Epidermal melanocyte (primary cell): Measurements from ENCODE around the gene ZFAND3.
"Not testable (repeated sequence)": the region's sequence is repeated elsewhere in the genome, so short reads cannot be mapped to it uniquely, and the experiment has no call there.

ENCODE experiments used
- DNase-seq: peaks from one replicate; pipeline ENCODE4 v3.0.0; 2011; ENCODE audit warnings: low spot score; ENCODE audit not compliant: insufficient read length

The ZFAND3 gene

GRCh38 chr6:37865504-37865903 is 46.0 kb downstream of the ZFAND3 start:
- no peak for DNase-seq

- DNase-seq = no peak
Measured at GRCh38 chr6:37866590-37867507, 47.3 kb downstream of the ZFAND3 start.

- DNase-seq = no peak
Measured at GRCh38 chr6:37867756-37868446, 48.4 kb downstream of the ZFAND3 start.

- no peak for DNase-seq
Measured at GRCh38 chr6:37868447-37868825, 48.9 kb downstream of the ZFAND3 start.

- DNase-seq = no peak
Measured at GRCh38 chr6:37871616-37872372, 52.3 kb downstream of the ZFAND3 start.

GRCh38 chr6:37872373-37872745 is 52.8 kb downstream of the ZFAND3 start:
- DNase-seq = no peak

GRCh38 chr6:37874726-37875125 is 55.2 kb downstream of the ZFAND3 start:
- DNase-seq = no peak

GRCh38 chr6:37875561-37876309 is 56.2 kb downstream of the ZFAND3 start:
- DNase-seq = no peak

GRCh38 chr6:37876843-37877242 is 57.3 kb downstream of the ZFAND3 start:
- no peak for DNase-seq

GRCh38 chr6:37877373-37878149 is 58.0 kb downstream of the ZFAND3 start:
- DNase-seq = no peak

GRCh38 chr6:37878150-37878710 is 58.7 kb downstream of the ZFAND3 start:
- DNase-seq = no peak

GRCh38 chr6:37880602-37881001 is 61.1 kb downstream of the ZFAND3 start:
- not testable (repeated sequence) for DNase-seq

GRCh38 chr6:37882292-37882691 is 62.8 kb downstream of the ZFAND3 start:
- DNase-seq = no peak

- DNase-seq = peak; percentile 78
Measured at GRCh38 chr6:37882724-37883413, 63.3 kb downstream of the ZFAND3 start.

- DNase-seq = no peak
Measured at GRCh38 chr6:37884548-37884947, 65.0 kb downstream of the ZFAND3 start.

GRCh38 chr6:37889051-37889450 is 69.5 kb downstream of the ZFAND3 start:
- DNase-seq = no peak

- no peak for DNase-seq
Measured at GRCh38 chr6:37889486-37889885, 70.0 kb downstream of the ZFAND3 start.

- DNase-seq = no peak
Measured at GRCh38 chr6:37891072-37891471, 71.5 kb downstream of the ZFAND3 start.

- DNase-seq = no peak
Measured at GRCh38 chr6:37893257-37893656, 73.7 kb downstream of the ZFAND3 start.
